Fibroblast of lung (primary cell): ENCODE results near the gene RAB40B.

Experiments
- CTCF ChIP-seq, 2 donors: IDR thresholded peaks in 1 of 2; conservative IDR thresholded peaks in 1 of 2; 1 replicate in 1 of 2; 2 replicates in 1 of 2; pipeline ENCODE4 v1.5.1; 2011 to 2012; ENCODE audit warnings: low read length in 2 of 2, control low read depth in 1 of 2, inconsistent platforms in 1 of 2, low read depth in 1 of 2, mild to moderate bottlenecking in 1 of 2
- EZH2 ChIP-seq: IDR thresholded peaks from 2 replicates; pipeline ENCODE4 v1.5.1; 2012; ENCODE audit warnings: low read length, control low read depth, mild to moderate bottlenecking; ENCODE audit errors: missing control alignments

- no peak for TF ChIP-seq CTCF (conservative IDR thresholded peaks at IDR 0.05 in 1 of 2, IDR thresholded peaks at IDR 0.05 in 1 of 2; ENCODE audit: low read depth in 1 of 2, low read length in 2 of 2)
- TF ChIP-seq EZH2: no peak
These were observed 60.2 kb downstream of the RAB40B start for GRCh38 chr17:82638183-82638773.
